Measurements from ENCODE around the gene PYDC1.
"Not testable (repeated sequence)": the region's sequence is repeated elsewhere in the genome, so short reads cannot be mapped to it uniquely, and the experiment has no call there.

PYDC1 gene

DNA sequence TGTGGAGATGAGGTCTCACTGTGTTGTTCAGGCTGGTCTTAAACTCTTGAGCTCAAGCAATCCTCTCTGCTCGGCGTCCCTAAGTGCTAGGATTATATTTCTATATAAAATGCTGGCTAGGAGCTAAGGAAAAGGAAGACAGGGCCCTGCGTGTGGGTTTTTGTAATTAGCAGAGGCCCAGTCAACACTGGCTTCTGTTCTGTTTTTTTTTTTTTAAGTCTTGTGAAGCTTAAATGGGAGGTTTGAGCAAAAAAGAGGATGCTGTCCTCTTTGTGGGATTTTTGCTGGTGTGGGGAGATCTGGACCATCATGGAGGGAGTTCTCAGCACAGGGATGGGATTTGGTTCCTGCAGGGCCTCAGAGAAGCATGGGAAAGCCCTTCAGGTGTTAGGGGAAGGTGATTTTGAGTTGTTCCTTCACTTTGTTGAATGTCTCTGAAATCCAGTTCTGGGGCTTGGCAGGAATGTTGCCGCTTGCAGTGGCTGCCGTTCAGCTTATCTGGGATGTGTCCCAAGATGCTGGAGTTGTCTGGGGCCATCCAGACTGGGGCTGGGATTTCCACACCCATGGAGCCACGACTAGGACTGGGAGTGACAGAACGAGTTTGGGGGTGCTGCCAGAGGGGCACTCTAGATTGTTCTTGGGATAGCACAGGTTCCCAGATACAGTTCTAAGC, 18.6 kb downstream of the PYDC1 start:
- no peak for DNase-seq
- Histone ChIP-seq H3K4me1 (ENCODE audit: insufficient read depth, low read length) (peaks cover 26% of the 10 kb centered on the region), H3K36me3 (ENCODE audit: insufficient read depth, low read length) (peaks cover 42% of the 10 kb centered on the region), H4K20me1 (ENCODE audit: insufficient read depth, low read length) (peaks cover 47% of the 10 kb centered on the region; the same call in 1 of the 2 replicates), H3K4me3 (ENCODE audit: low read depth in 1 of 2, low read length in 2 of 2) (no peak overlapping the region), H3K4me2 (ENCODE audit: insufficient read depth, low read length) (no peak overlapping the region), H3K9ac (ENCODE audit: low read depth, low read length) (no peak overlapping the region), H2AFZ (ENCODE audit: low read depth, low read length) (no peak overlapping the region), H3K9me3 (ENCODE audit: insufficient read depth, low read length, severe bottlenecking) (no peaks in the 10 kb centered on the region), H3K27ac (ENCODE audit: low read length) (no peak overlapping the region), H3K79me2 (ENCODE audit: insufficient read depth, low read length) (peaks cover 8% of the 10 kb centered on the region; the same call in 1 of the 2 replicates), H3K27me3 (ENCODE audit: insufficient read depth, low read length, poor library complexity) (peaks cover 12% of the 10 kb centered on the region)
- no peak for ATAC-seq (ENCODE audit: insufficient read depth, low read depth)
- TF ChIP-seq CTCF (IDR thresholded peaks at IDR 0.05; ENCODE audit: borderline replicate concordance, extremely low read depth, low read length, poor library complexity, severe bottlenecking): no peak
- TF ChIP-seq EZH2 (IDR thresholded peaks at IDR 0.05; ENCODE audit: borderline replicate concordance, low read depth, low read length, severe bottlenecking): no peak

DNA sequence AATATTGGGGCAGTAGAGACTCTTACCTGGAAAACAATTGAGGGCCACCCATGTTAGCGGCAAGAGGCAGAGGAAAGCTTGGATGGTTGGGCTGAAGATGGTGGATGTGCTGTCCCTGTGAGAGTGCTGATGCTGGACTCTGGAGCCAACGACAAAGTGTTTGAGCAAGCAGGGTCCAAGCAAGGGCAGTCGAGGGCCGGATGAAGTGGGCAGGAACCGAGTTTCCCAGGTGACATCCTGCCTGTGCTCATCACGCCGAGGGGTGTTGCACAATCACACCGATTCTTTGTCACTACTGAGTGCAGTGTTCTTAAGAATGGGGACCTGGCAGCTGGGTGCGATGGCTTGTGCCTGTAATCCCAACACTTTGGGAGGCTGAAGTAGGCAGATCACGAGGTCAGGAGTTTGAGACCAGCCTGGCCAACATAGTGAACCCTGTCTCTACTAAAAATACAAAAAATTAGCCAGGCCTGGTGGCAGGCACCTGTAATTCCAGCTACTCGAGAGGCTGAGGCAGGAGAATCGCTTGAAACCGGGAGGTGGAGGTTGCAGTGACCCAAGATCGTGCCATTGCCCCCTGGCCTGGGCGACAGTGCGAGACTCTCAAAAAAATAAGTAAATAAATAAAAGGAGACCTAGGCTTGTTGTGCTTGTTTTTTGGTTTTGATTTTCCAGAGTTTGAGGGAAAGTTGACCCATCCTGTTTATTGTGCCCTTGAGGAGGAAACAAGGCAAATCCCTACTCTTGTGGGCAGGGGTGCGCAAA, 20.4 kb downstream of the PYDC1 start:
- Histone ChIP-seq H3K79me2 (ENCODE audit: insufficient read depth, low read length) (peaks cover 17% of the 10 kb centered on the region), H2AFZ (ENCODE audit: low read depth, low read length) (no peak overlapping the region), H3K9me3 (ENCODE audit: insufficient read depth, low read length, severe bottlenecking) (no peaks in the 10 kb centered on the region), H3K4me2 (ENCODE audit: insufficient read depth, low read length) (no peak overlapping the region), H3K4me1 (ENCODE audit: insufficient read depth, low read length) (peaks cover 9% of the 10 kb centered on the region), H3K27me3 (ENCODE audit: insufficient read depth, low read length, poor library complexity) (no peaks in the 10 kb centered on the region), H3K4me3 (ENCODE audit: low read depth in 1 of 2, low read length in 2 of 2) (no peak overlapping the region), H3K9ac (ENCODE audit: low read depth, low read length) (no peak overlapping the region), H3K36me3 (ENCODE audit: insufficient read depth, low read length) (peaks cover 61% of the 10 kb centered on the region), H3K27ac (ENCODE audit: low read length) (no peak overlapping the region), H4K20me1 (ENCODE audit: insufficient read depth, low read length) (peaks cover 65% of the 10 kb centered on the region)
- no peak for ATAC-seq (ENCODE audit: insufficient read depth, low read depth)
- no peak for DNase-seq
- TF ChIP-seq EZH2 (IDR thresholded peaks at IDR 0.05; ENCODE audit: borderline replicate concordance, low read depth, low read length, severe bottlenecking) (no peak), CTCF (IDR thresholded peaks at IDR 0.05; ENCODE audit: borderline replicate concordance, extremely low read depth, low read length, poor library complexity, severe bottlenecking) (no peak)

DNA sequence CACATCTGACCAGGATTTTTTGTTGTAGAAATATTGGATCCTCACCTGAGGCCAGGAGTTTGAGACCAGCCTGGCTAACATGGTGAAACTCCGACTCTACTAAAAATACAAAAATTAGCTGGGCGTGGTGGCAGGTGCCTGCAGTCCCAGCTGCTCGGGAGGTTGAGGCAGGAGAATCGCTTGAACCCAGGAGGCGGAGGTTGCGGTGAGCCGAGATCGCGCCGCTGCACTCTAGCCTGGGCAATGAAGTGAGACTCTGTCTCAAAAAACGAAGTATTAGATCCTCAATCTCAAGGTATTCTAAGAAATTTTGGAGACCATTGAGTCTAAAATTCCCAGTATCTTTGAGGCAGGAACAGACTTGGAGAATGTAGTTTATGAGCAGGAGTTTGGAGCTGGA, 21.1 kb downstream of the PYDC1 start:
- H3K9me3 ChIP-seq (ENCODE audit: insufficient read depth, low read length, severe bottlenecking); H3K4me1 ChIP-seq (ENCODE audit: insufficient read depth, low read length); H3K4me2 ChIP-seq (ENCODE audit: insufficient read depth, low read length); H3K27me3 ChIP-seq (ENCODE audit: insufficient read depth, low read length, poor library complexity); DNase-seq; H3K27ac ChIP-seq (ENCODE audit: low read length); ATAC-seq (ENCODE audit: insufficient read depth, low read depth); H2AFZ ChIP-seq (ENCODE audit: low read depth, low read length); H3K4me3 ChIP-seq (ENCODE audit: low read depth in 1 of 2, low read length in 2 of 2); H3K9ac ChIP-seq (ENCODE audit: low read depth, low read length): not testable (repeated sequence)
- Histone ChIP-seq H3K79me2 (ENCODE audit: insufficient read depth, low read length) (peaks cover 20% of the 10 kb centered on the region), H4K20me1 (ENCODE audit: insufficient read depth, low read length) (peaks cover 69% of the 10 kb centered on the region), H3K36me3 (ENCODE audit: insufficient read depth, low read length) (peaks cover 67% of the 10 kb centered on the region)

DNA sequence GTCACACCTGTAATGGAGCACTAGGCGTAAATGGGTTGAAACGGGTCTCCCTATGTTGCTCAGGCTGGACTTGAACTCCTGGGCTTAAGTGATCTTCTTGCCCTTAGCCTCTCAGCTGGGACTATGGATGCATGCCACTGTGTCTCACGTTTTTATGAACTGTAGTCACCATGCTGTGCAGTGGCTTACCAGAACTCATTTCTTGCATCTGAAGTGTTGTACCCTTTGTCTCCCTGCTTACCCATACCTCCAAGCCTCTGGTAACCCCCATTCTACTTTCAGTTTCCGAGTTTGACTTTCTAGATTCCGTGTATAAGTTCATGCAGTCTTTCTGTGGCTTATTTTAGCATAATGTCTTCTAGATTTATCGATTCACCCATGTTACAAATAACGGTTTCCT, 22.0 kb downstream of the PYDC1 start:
- Histone ChIP-seq H3K79me2 (ENCODE audit: insufficient read depth, low read length) (peaks cover 29% of the 10 kb centered on the region), H3K4me2 (ENCODE audit: insufficient read depth, low read length) (no peak overlapping the region), H3K36me3 (ENCODE audit: insufficient read depth, low read length) (peaks cover 77% of the 10 kb centered on the region), H3K4me3 (ENCODE audit: low read depth in 1 of 2, low read length in 2 of 2) (no peak overlapping the region), H2AFZ (ENCODE audit: low read depth, low read length) (no peak overlapping the region), H3K9me3 (ENCODE audit: insufficient read depth, low read length, severe bottlenecking) (no peaks in the 10 kb centered on the region), H3K27me3 (ENCODE audit: insufficient read depth, low read length, poor library complexity) (no peaks in the 10 kb centered on the region), H3K4me1 (ENCODE audit: insufficient read depth, low read length) (no peaks in the 10 kb centered on the region; the same call in 1 of the 2 replicates), H3K27ac (ENCODE audit: low read length) (no peak overlapping the region), H4K20me1 (ENCODE audit: insufficient read depth, low read length) (peaks cover 77% of the 10 kb centered on the region), H3K9ac (ENCODE audit: low read depth, low read length) (no peak overlapping the region)
- ATAC-seq (ENCODE audit: insufficient read depth, low read depth) (no peak), DNase-seq (no peak)
- TF ChIP-seq EZH2 (IDR thresholded peaks at IDR 0.05; ENCODE audit: borderline replicate concordance, low read depth, low read length, severe bottlenecking) (no peak), CTCF (IDR thresholded peaks at IDR 0.05; ENCODE audit: borderline replicate concordance, extremely low read depth, low read length, poor library complexity, severe bottlenecking) (no peak)

Measured in DND-41 (cell line).